Lower leg skin (tissue), 3 donors: ENCODE results near the gene AUTS2.

Experiments
- CTCF ChIP-seq, 3 donors: fragments of 450-650 bp; IDR thresholded peaks; one replicate each; pipeline ENCODE4 v1.5.1; 2016; ENCODE audit warnings: antibody characterized with exemption in 3 of 3, mild to moderate bottlenecking in 3 of 3, moderate library complexity in 2 of 3
- POLR2A ChIP-seq, 2 donors: fragments of 450-650 bp; IDR thresholded peaks; one replicate each; pipeline ENCODE4 v1.6.1; 2016 to 2017; ENCODE audit warnings: antibody characterized with exemption in 2 of 2, mild to moderate bottlenecking in 1 of 2, moderate library complexity in 1 of 2

GRCh38 chr7:69817121-69817520 is 218.8 kb downstream of the AUTS2 start:
- TF ChIP-seq CTCF (IDR thresholded peaks at IDR 0.05) (no peak), POLR2A (IDR thresholded peaks at IDR 0.05) (no peak)
